ENCODE measurements around the gene BFSP1.
A peak's percentile ranks its signal among the peaks of the same experiment; 100 is the strongest.

Gene BFSP1

GRCh38 chr20:17504898-17505635 is 26.1 kb downstream of the BFSP1 start:
- H3K4me1 ChIP-seq (ENCODE audit: insufficient read depth, low read length): no peaks in the 10 kb centered on the region
- H3K27me3 ChIP-seq (ENCODE audit: insufficient read depth, low read length): no peaks in the 10 kb centered on the region
- peak overlapping the region; percentile 42 for H3K4me3 ChIP-seq (ENCODE audit: low read length)
- no peaks in the 10 kb centered on the region for H3K36me3 ChIP-seq (ENCODE audit: insufficient read depth, low read length)
- H3K27ac ChIP-seq (ENCODE audit: low read depth, low read length): no peak overlapping the region
- WGBS: 8% methylated on average over 29 of the region's 30 CpGs
- H3K9ac ChIP-seq (ENCODE audit: low read depth, low read length): peak overlapping the region; percentile 39
- H3K9me3 ChIP-seq (ENCODE audit: insufficient read depth, low read depth, low read length): no peaks in the 10 kb centered on the region

- Histone ChIP-seq H3K27me3 (ENCODE audit: insufficient read depth, low read length) (no peaks in the 10 kb centered on the region), H3K4me1 (ENCODE audit: insufficient read depth, low read length) (no peaks in the 10 kb centered on the region), H3K9ac (ENCODE audit: low read depth, low read length) (no peak overlapping the region), H3K9me3 (ENCODE audit: insufficient read depth, low read depth, low read length) (no peaks in the 10 kb centered on the region), H3K36me3 (ENCODE audit: insufficient read depth, low read length) (no peaks in the 10 kb centered on the region), H3K4me3 (ENCODE audit: low read length) (no peak overlapping the region), H3K27ac (ENCODE audit: low read depth, low read length) (no peak overlapping the region)
- WGBS: 61% methylated on average over 22 of the region's 23 CpGs
Observed at GRCh38 chr20:17504066-17504897, 26.9 kb downstream of the BFSP1 start.

- Histone ChIP-seq H3K4me1 (ENCODE audit: insufficient read depth, low read length) (no peaks in the 10 kb centered on the region), H3K36me3 (ENCODE audit: insufficient read depth, low read length) (no peaks in the 10 kb centered on the region), H3K27me3 (ENCODE audit: insufficient read depth, low read length) (no peaks in the 10 kb centered on the region), H3K9ac (ENCODE audit: low read depth, low read length) (no peak overlapping the region), H3K4me3 (ENCODE audit: low read length) (no peak overlapping the region), H3K9me3 (ENCODE audit: insufficient read depth, low read depth, low read length) (no peaks in the 10 kb centered on the region), H3K27ac (ENCODE audit: low read depth, low read length) (no peak overlapping the region)
- 91% methylated on average over 5 of the region's 6 CpGs for WGBS
Observed at GRCh38 chr20:17503301-17504065, 27.7 kb downstream of the BFSP1 start.

- no peak overlapping the region for H3K27ac ChIP-seq (ENCODE audit: low read depth, low read length)
- H3K4me3 ChIP-seq (ENCODE audit: low read length): no peak overlapping the region
- 79% methylated on average over 4 of the region's 4 CpGs for WGBS
- no peak overlapping the region for H3K9ac ChIP-seq (ENCODE audit: low read depth, low read length)
- H3K36me3 ChIP-seq (ENCODE audit: insufficient read depth, low read length): no peaks in the 10 kb centered on the region
- no peaks in the 10 kb centered on the region for H3K4me1 ChIP-seq (ENCODE audit: insufficient read depth, low read length)
- H3K9me3 ChIP-seq (ENCODE audit: insufficient read depth, low read depth, low read length): no peaks in the 10 kb centered on the region
- H3K27me3 ChIP-seq (ENCODE audit: insufficient read depth, low read length): no peaks in the 10 kb centered on the region
Observed at GRCh38 chr20:17502105-17502504, 29.1 kb downstream of the BFSP1 start.

- no peaks in the 10 kb centered on the region for H3K9me3 ChIP-seq (ENCODE audit: insufficient read depth, low read depth, low read length)
- H3K4me1 ChIP-seq (ENCODE audit: insufficient read depth, low read length): no peaks in the 10 kb centered on the region
- H3K27me3 ChIP-seq (ENCODE audit: insufficient read depth, low read length): no peaks in the 10 kb centered on the region
- no peak overlapping the region for H3K27ac ChIP-seq (ENCODE audit: low read depth, low read length)
- H3K36me3 ChIP-seq (ENCODE audit: insufficient read depth, low read length): no peaks in the 10 kb centered on the region
- no peak overlapping the region for H3K9ac ChIP-seq (ENCODE audit: low read depth, low read length)
- no peak overlapping the region for H3K4me3 ChIP-seq (ENCODE audit: low read length)
- WGBS: 88% methylated on average over 9 of the region's 9 CpGs
Observed at GRCh38 chr20:17501701-17502100, 29.5 kb downstream of the BFSP1 start.

- H3K4me3 ChIP-seq (ENCODE audit: low read length): no peak overlapping the region
- no peaks in the 10 kb centered on the region for H3K36me3 ChIP-seq (ENCODE audit: insufficient read depth, low read length)
- H3K27ac ChIP-seq (ENCODE audit: low read depth, low read length): no peak overlapping the region
- 93% methylated on average over 7 of the region's 7 CpGs for WGBS
- no peaks in the 10 kb centered on the region for H3K9me3 ChIP-seq (ENCODE audit: insufficient read depth, low read depth, low read length)
- H3K27me3 ChIP-seq (ENCODE audit: insufficient read depth, low read length): no peaks in the 10 kb centered on the region
- H3K9ac ChIP-seq (ENCODE audit: low read depth, low read length): no peak overlapping the region
- H3K4me1 ChIP-seq (ENCODE audit: insufficient read depth, low read length): no peaks in the 10 kb centered on the region
Observed at GRCh38 chr20:17500826-17501225, 30.4 kb downstream of the BFSP1 start.

GRCh38 chr20:17500271-17500670 is 30.9 kb downstream of the BFSP1 start:
- no peak overlapping the region for H3K27ac ChIP-seq (ENCODE audit: low read depth, low read length)
- H3K9ac ChIP-seq (ENCODE audit: low read depth, low read length): no peak overlapping the region
- no peaks in the 10 kb centered on the region for H3K27me3 ChIP-seq (ENCODE audit: insufficient read depth, low read length)
- H3K9me3 ChIP-seq (ENCODE audit: insufficient read depth, low read depth, low read length): no peaks in the 10 kb centered on the region
- no peaks in the 10 kb centered on the region for H3K36me3 ChIP-seq (ENCODE audit: insufficient read depth, low read length)
- no peaks in the 10 kb centered on the region for H3K4me1 ChIP-seq (ENCODE audit: insufficient read depth, low read length)
- H3K4me3 ChIP-seq (ENCODE audit: low read length): no peak overlapping the region
- 80% methylated on average over 10 of the region's 10 CpGs for WGBS

- Histone ChIP-seq H3K9ac (ENCODE audit: low read depth, low read length) (no peak overlapping the region), H3K36me3 (ENCODE audit: insufficient read depth, low read length) (no peaks in the 10 kb centered on the region), H3K27me3 (ENCODE audit: insufficient read depth, low read length) (no peaks in the 10 kb centered on the region), H3K4me3 (ENCODE audit: low read length) (no peak overlapping the region), H3K27ac (ENCODE audit: low read depth, low read length) (no peak overlapping the region), H3K9me3 (ENCODE audit: insufficient read depth, low read depth, low read length) (no peaks in the 10 kb centered on the region), H3K4me1 (ENCODE audit: insufficient read depth, low read length) (no peaks in the 10 kb centered on the region)
- 98% methylated on average over 5 of the region's 5 CpGs for WGBS
Observed at GRCh38 chr20:17499041-17499440, 32.1 kb downstream of the BFSP1 start.

GRCh38 chr20:17498641-17499040 is 32.5 kb downstream of the BFSP1 start:
- Histone ChIP-seq H3K4me3 (ENCODE audit: low read length) (no peak overlapping the region), H3K9ac (ENCODE audit: low read depth, low read length) (no peak overlapping the region), H3K36me3 (ENCODE audit: insufficient read depth, low read length) (no peaks in the 10 kb centered on the region), H3K27ac (ENCODE audit: low read depth, low read length) (no peak overlapping the region), H3K27me3 (ENCODE audit: insufficient read depth, low read length) (no peaks in the 10 kb centered on the region), H3K9me3 (ENCODE audit: insufficient read depth, low read depth, low read length) (no peaks in the 10 kb centered on the region), H3K4me1 (ENCODE audit: insufficient read depth, low read length) (no peaks in the 10 kb centered on the region)
- 96% methylated on average over 13 of the region's 13 CpGs for WGBS

GRCh38 chr20:17497821-17498580 is 33.2 kb downstream of the BFSP1 start:
- Histone ChIP-seq H3K4me1 (ENCODE audit: insufficient read depth, low read length) (no peaks in the 10 kb centered on the region), H3K27me3 (ENCODE audit: insufficient read depth, low read length) (no peaks in the 10 kb centered on the region), H3K4me3 (ENCODE audit: low read length) (no peak overlapping the region), H3K36me3 (ENCODE audit: insufficient read depth, low read length) (no peaks in the 10 kb centered on the region), H3K9ac (ENCODE audit: low read depth, low read length) (no peak overlapping the region), H3K27ac (ENCODE audit: low read depth, low read length) (no peak overlapping the region), H3K9me3 (ENCODE audit: insufficient read depth, low read depth, low read length) (no peaks in the 10 kb centered on the region)
- 95% methylated on average over 11 of the region's 11 CpGs for WGBS
